ENCODE data around the gene CHRNA10.

CHRNA10 gene, protein sequence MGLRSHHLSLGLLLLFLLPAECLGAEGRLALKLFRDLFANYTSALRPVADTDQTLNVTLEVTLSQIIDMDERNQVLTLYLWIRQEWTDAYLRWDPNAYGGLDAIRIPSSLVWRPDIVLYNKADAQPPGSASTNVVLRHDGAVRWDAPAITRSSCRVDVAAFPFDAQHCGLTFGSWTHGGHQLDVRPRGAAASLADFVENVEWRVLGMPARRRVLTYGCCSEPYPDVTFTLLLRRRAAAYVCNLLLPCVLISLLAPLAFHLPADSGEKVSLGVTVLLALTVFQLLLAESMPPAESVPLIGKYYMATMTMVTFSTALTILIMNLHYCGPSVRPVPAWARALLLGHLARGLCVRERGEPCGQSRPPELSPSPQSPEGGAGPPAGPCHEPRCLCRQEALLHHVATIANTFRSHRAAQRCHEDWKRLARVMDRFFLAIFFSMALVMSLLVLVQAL

DNA sequence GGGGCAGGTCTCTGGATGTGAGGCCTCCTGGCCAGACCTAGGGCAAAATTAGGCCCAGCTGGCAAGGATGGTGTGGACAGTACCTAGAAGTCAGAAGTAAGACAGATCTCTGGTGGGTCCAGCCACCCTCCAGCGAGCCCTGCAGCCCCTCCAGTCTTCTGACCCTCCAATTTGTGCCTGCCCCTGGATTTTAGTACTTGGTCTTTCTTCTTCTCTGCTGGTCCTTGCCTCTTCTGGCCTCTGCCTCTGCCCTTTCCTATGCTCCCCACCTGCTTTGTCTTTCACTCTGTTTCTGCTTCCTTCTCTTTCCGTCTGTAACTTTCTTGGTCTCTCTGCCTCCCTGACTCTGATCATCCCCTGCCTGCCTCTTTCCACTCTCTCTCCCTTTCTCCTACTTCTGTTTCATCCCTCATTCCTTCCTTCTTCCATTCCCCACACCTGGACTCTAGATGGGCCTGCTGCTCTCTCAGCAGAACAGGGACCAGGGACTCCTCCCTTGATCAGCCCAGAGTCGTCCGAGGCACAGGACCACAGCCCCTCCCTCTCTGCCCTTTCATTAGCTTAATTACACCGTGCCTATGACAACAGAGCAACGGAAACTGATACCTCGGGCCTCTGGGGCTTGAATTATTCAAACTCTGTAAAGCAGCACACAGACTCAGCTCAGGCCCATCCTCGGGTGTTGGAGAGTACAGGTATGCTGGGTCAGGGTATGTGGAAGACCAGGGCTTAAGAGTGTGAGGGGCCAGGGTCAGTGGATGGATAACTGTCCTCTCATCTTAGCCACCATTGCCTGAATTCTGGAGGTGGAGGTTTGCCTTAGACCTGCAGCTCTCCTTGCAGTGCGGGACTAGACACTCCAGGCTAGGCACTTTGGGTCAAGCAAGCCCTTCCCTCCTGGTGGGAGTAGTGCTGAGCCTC is at the start of gene CHRNA10:
TSS of gene CHRNA10 (minus strand) at position 51 of the 921 bp plus-strand sequence. CDS start 72 bp downstream, outside the sequence.
- no peak for DNase-seq (ENCODE audit: low read depth, low spot score)

DNA sequence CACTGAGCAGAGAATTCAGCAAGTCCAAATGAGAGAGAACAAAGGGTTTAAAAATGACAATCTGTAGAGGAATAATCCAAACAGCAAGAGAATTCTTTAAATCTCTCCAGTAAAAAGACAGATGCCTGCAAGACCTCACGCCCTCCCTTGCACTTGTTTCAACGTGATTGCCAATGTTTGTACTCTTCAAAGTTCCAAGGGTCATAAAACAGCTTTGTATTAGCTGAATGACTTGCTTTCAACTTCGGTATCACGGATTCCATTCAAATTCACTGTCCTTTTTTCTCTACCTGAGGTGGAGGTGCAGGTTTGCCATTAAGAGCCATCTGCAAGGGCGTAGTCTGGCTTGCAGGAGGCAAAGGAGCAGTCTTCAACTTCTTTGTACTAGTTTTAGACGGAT is 41.1 kb upstream of the CHRNA10 start:
- DNase-seq (ENCODE audit: low read depth, low spot score): no peak

DNA sequence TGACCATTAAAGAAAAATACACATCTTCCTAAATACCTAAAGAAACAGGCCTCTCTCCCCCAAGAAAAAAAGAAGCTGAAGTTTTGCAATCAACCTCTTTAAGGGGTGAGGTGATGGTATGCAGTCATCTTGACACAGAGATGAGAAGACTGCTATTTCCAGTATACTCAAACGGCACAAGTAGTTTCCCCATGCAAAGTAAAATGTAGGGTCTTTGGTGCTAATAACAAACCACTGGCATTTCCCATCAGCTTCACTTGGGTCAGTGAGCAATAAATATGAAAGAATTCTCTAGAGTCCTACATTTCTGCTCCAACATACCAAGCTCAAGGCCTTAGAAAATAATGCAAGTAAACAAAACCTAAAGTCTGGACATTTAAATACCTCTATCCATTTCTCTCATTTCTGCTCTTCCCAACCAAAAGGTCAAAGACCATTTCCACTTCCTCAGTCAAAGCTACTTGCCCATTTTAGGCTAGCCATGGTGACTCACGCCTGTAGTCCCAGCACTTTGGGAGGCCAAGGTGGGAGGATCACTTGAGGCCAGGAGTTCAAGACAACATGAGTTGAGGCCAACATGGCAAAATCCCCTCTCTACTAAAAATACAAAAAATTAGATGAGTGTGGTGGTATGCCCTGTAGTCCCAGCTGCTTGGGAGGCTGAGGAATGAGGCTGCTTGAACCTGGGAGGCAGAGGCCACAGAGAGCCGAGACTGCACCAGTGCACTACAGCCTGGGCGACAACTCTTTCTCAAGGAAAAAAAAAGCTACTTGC is 39.5 kb upstream of the CHRNA10 start:
- no peak for DNase-seq (ENCODE audit: low read depth, low spot score)

DNA sequence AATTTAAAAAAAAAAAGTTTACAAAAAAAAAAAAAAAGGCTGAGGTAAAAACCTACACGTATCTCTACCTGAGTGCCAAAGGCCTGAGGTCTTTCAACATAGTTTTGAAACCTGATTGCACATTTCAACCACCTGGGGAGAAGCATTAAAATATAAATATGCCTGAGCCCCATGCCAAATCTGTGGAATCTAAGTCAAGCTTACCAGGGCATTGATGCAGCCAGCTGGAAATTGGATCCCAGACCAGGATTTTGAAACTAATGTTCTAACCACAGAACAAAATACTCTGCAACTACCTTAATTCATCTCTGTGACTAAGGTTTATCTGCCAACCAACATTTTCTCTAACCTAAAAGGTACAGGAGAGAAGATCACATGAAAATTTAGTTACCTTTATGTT is 38.8 kb upstream of the CHRNA10 start:
- DNase-seq (ENCODE audit: low read depth, low spot score): no peak

DNA sequence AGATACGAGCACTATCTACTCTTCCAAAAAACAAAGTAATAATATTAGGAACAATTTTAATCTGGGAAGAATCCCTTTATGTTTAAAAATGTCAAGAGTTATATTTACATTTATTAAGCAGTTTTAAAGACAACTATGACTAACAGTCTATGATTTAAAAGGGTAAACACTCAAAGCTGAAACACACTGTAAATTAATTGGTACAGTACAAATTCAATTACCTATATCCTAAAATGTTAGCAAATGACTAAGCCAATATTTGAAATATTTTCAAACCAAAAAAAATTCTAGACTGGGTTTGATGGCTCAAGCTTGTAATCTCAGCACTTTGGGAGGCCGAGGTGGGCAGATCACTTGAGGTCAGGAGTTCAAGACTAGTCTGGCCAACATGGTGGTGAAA is 36.0 kb upstream of the CHRNA10 start:
- no peak for DNase-seq (ENCODE audit: low read depth, low spot score)

DNA sequence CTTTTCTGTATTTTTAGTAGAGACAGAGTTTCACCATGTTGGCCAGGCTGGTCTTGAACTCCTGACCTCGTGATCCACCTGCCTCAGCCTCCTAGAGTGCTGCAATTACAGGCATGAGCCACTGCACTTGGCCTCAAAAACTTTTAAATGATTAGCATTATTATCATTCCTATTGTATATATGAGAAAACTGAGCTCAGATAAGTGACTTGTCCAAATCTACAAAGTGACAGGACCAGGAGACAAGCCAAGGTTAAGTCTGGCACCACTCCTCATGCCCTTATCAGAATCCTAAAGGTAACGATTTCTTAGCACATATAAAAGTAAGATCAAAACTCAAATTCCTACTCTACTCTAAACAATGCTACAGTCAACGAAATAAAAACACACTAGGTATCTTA is 32.2 kb upstream of the CHRNA10 start:
- no peak for DNase-seq (ENCODE audit: low read depth, low spot score)

DNA sequence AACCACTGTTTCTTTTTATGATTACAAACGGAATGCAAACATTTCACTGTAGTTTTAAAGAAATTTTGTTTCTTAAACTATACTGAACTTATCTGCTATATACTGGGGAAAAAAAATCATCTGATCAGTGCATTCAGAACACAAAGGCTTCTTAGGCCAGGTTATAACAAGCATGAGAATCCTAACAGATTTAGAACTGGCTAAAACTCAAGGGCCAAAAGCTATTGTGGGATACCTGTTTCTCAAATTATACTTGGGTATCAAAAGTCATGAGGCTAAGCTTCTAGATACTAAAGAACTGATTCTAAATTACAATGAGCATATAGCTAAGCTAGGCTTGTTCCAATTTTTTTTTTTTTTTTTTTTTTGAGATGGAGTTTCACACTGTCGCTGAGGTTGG is 29.7 kb upstream of the CHRNA10 start:
- no peak for DNase-seq (ENCODE audit: low read depth, low spot score)

DNA sequence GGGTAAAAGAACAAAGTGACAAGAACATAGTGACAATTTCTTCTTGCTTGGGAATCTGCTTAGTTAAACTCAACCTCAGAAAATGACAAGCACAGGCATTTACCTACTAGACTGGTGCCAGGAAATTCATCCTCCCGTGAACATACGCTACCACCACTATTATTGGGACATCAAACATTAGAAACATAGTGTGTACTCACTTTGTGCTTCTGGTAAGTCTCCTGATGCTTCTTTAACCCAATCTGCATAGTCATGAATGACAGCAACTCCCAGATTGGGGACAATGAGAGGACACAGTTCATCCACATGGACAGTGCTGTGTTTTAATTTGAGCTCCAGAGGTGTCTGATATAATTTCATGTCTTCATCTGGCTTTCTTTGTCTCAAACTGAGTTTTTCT is 29.2 kb upstream of the CHRNA10 start:
- no peak for DNase-seq (ENCODE audit: low read depth, low spot score)

DNA sequence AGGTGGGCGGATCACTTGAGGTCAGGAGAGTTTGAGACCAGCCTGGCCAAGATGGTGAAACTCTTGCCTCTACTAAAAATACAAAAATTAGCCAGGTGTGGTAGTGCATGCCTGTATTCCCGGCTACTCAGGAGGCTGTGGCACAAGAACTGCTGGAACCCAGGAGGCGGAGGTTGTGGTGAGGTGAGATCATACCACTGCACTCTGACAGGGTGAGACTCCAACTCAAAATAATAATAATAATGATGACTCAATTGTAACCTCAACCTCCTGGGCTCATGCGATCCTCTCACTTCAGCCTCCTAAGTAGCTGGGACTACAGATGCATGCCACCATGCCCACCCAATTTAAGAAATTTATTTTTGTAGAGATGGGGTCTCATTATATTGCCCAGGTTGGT is 15.6 kb upstream of the CHRNA10 start:
- no peak for DNase-seq (ENCODE audit: low read depth, low spot score)

DNA sequence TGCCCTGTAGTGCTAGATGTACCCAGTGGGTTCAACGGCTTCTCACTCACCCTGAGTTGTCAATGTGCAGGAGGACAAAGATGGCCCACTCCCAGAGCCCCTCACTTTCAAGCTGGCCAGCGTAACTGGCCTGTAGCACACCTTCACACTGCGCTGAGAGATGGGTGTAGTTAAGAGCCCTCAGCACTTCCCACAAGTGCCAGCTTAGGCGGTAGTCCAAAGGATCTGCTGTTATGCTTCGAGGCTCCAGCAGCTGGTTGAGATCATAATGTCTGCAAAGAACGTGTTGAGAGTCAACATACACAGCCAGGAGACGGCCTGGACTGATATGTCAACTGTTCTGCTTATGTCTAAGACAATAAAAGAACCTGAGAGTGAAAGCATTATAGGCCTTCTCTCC is 14.7 kb upstream of the CHRNA10 start:
- no peak for DNase-seq (ENCODE audit: low read depth, low spot score)

DNA sequence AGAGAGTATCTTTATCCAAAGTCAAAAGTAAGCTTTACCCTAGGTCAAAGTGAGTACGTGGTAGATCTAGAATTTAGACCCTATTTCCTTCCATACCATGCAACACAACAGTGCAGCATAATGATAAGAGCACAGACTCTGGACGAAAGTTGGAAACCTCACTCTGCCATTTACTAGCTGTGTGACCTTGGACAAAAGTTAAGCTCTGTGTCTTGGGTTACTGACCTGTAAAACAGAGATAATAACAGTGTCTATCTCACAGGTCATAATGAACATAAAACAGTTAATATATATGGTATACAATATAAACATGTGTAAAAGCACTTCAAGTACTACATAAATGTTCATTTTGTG is 13.6 kb upstream of the CHRNA10 start:
- no peak for DNase-seq (ENCODE audit: low read depth, low spot score)

DNA sequence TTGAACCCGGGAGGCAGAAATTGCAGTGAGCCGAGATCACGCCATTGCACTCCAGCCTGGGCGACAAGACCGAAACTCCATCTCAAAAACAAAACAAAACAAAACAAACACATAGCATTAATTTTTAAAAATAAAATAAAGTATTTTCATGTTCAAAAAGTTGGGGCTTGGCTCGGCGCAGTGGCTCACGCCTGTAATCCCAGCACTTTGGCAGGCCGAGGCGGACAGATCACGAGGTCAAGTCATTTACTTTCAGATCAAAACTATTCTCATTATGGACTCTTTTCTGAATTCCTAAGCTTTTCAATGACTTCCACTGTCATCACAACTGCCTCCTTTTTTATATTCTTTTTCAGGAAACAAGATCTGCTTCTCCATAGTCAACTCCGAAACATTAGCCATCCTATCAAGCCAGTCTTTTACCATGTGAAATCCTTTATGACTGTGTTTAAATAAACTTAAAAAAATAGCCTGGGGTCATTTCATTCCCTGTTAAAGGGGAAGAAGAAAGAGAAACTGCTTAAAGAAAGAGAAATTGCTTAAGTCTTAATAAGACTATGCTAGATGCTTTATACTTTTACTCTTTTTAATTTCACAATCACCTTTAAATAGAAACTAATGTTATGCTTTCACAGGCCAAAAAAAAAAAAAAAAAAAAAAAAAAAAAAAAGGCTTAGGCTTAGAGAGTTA is 13.1 kb upstream of the CHRNA10 start:
- no peak for DNase-seq (ENCODE audit: low read depth, low spot score)

DNA sequence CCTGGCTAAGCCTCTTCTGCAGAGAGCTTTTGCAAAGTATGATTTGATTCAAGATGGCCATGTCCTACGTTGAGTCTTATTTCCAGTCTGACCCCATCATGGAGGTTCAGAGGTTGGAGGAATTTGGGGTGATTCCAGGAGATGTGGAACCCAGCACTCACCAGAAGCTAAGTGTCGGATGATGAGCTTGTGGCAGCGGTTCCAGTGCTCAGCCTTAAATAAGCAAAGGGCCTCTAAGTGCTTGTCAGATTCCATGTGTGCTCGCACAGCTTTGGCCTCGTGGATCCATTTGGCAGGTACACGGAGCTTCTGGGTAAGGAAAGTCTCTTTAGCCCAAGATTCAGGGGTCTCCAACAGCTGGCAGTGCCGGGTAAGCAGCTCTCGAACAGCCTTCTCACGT is 11.9 kb upstream of the CHRNA10 start:
- DNase-seq (ENCODE audit: low read depth, low spot score): no peak

DNA sequence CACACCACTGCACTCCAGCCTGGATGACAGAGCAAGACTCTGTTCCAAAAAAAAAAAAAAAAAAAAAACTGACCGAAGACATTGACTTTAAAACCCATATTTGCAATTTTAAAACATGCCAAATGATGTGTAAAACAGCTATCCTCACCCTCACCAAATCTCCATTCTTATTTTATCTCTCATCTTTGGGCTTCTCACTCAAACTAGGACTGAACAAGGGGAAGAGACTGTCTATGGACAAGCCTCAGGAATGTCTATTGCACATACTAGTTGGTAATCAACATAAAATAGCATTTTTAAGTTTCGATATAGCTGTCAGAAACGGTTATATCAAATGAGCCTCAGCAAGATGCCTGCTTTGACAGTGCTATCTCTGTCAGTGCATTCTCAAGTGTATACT is 7.9 kb upstream of the CHRNA10 start:
- no peak for DNase-seq (ENCODE audit: low read depth, low spot score)

DNA sequence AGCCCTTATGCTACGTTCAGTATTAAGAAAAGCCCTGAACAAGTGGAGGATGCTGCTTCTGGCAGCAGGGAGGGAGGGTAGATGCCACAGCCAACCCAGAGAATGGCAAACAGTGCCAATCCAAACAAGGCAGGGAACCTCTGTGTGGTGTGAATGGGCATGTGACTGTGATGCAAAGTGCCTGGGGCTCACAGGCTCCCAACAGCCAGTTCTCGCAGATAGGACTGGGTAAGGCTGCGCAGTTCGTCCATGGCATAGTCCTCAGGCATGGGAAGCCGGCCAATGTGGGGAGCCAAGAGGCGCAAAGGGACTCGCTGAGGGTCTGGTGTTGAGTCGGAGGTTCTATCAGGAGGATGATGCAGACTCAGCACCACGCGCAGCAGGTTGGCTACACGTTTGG is 4.8 kb upstream of the CHRNA10 start:
- DNase-seq (ENCODE audit: low read depth, low spot score): no peak

DNA sequence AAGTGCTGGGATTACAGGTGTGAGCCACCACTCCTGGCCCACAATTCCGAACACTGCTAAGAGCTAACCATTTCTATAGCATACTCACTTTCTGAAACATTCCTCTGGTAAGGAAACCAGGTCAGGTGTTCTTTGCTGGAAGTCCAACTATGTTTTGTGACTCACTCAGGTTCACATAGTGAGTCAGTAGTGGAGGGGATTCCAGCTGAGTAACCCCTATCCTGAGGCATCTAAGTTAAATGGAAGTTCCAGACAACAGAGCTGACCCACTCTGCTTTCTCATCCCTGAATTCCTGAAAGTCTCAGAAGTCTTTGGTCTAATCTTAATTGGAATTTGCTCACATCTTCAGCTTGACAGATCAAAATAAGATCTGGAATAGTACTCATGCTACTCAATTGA is 3.0 kb upstream of the CHRNA10 start:
- no peak for DNase-seq (ENCODE audit: low read depth, low spot score)

DNA sequence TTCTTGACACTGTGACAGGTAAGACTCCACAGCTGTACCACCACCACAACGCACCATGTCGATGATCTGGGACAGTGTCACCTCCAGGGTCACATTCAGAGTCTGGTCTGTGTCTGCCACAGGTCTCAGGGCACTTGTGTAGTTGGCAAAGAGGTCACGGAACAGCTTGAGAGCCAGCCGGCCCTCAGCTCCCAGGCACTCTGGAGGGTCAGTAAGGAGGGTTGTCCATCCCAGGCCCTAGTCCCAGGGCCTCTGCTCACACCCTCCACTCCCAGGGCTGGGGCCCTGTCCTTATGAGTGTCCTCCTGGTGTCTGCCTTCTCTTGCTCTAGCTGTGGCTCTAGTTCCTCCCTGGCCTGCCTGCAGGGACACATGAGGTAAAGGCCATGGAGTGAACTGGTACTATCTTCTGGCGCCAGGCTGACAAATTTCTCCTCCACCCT is 1.4 kb downstream of the CHRNA10 start:
- DNase-seq (ENCODE audit: low read depth, low spot score): no peak

DNA sequence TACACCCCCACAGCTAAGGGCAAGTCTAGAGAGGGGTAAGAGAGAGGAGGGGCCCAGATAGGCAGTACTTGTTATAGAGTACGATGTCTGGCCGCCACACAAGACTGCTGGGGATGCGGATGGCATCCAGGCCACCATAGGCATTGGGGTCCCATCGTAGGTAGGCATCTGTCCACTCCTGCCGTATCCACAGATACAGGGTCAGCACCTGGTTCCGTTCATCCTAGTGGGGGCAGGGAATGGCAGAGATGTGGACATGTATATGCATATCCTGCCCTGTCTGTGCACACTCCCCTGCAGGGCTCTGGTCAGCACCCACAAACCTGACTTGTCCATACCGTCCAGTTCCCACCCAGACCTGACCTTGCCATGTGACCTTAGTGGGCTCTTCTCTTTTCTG is 2.1 kb downstream of the CHRNA10 start:
- DNase-seq (ENCODE audit: low read depth, low spot score): no peak

DNA sequence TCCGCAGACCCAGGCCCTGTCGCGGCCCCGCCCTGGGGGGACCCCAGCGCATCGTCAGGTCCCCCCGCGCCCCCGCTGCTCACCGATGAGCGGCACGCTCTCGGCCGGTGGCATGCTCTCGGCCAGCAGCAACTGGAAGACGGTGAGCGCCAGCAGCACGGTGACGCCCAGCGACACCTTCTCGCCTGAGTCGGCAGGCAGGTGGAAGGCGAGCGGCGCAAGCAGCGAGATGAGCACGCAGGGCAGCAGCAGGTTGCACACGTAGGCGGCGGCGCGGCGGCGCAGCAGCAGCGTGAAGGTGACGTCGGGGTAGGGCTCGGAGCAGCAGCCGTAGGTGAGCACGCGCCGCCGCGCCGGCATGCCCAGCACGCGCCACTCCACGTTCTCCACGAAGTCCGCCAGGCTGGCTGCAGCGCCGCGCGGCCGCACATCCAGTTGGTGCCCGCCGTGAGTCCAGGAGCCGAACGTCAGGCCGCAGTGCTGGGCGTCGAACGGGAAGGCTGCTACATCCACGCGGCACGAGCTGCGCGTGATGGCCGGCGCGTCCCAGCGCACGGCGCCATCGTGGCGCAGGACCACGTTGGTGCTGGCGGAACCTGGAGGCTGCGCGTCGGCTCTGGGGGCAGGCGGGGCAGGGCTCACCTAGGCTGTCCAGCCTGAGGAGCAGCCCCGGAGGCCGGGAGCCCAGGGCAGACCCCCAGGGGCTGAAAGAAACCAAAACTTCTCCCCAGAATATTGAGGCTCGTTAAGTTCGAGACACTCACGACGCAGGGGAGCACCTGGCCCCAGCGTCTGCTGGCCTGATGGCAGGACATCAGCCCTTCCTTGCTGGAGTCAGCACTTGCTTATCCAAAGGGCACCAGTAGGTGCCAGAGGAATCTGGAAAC is 3.8 kb downstream of the CHRNA10 start:
- DNase-seq (ENCODE audit: low read depth, low spot score): no peak

DNA sequence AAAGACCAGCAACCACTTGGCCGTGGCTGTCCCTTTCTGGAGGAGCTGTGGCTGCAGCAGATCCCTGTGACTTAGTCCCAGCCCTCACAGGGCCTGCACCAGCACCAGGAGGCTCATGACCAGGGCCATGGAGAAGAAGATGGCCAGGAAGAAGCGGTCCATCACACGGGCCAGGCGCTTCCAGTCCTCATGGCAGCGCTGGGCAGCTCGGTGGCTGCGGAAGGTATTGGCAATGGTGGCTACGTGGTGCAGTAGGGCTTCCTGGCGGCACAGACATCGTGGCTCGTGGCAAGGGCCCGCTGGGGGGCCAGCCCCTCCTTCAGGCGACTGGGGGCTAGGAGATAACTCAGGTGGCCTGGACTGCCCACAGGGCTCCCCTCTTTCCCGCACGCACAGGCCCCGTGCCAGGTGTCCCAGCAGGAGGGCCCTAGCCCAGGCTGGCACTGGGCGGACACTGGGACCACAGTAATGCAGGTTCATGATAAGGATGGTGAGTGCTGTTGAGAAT is 5.1 kb downstream of the CHRNA10 start:
- DNase-seq (ENCODE audit: low read depth, low spot score): no peak
